OCI-LY7 (cell line): ENCODE measurements around the gene VWF. TPM values are rescaled to one million over a fixed set of nuclear protein-coding genes. Genes with fewer than 3 reads are reported as not detected.

ENCODE experiments used
- BruUV-seq: library from RNA; stranded (reverse); fragments of 400-500 nt; replicated peaks from 2 replicates; lab custom pipeline; 2021; lab: Mats Ljungman, UMichigan
- CTCF ChIA-PET: fragments of 300-600 bp; sonication (Branson Sonifier 250); formaldehyde crosslinking; loops from one replicate; lab custom pipeline; 2022; ENCODE audit warnings: antibody characterized with exemption; ENCODE audit not compliant: unreplicated experiment; lab: Charles Lee
- POLR2A ChIA-PET: fragments of 300-600 bp; sonication (Branson Sonifier 250); formaldehyde crosslinking; loops from one replicate; lab custom pipeline; 2022; ENCODE audit warnings: antibody characterized with exemption; lab: Charles Lee
- DNase-seq: peaks from one replicate; pipeline ENCODE4 v3.0.0-alpha.2; 2015; ENCODE audit warnings: low spot score
- H2AFZ ChIP-seq: fragments of 200-600 bp; sonication (generic), shearing (Covaris generic); 2 replicates; pipeline ENCODE4 v1.6.1; 2014; ENCODE audit warnings: mild to moderate bottlenecking, antibody characterized with exemption, low read length, moderate library complexity
- H3K27ac ChIP-seq: fragments of 200-600 bp; sonication (generic); 2 replicates; pipeline ENCODE4 v1.5.1; 2014; ENCODE audit warnings: mixed run types, low read depth, mild to moderate bottlenecking, moderate library complexity, low read length, inconsistent platforms; ENCODE audit not compliant: poor library complexity, severe bottlenecking
- H3K36me3 ChIP-seq: fragments of 200-600 bp; sonication (generic); 2 replicates; pipeline ENCODE4 v1.6.1; 2014; ENCODE audit warnings: mild to moderate bottlenecking, antibody characterized with exemption, low read length, moderate library complexity, mixed read lengths; ENCODE audit not compliant: insufficient read depth
- H3K4me1 ChIP-seq: fragments of 200-600 bp; sonication (generic); 2 replicates; pipeline ENCODE4 v1.5.1; 2014; ENCODE audit warnings: mild to moderate bottlenecking, low read length; ENCODE audit not compliant: insufficient read depth, poor library complexity, severe bottlenecking
- H3K4me2 ChIP-seq: fragments of 200-600 bp; sonication (generic); 2 replicates; pipeline ENCODE4 v1.6.1; 2014; ENCODE audit warnings: mild to moderate bottlenecking, low read length
- H3K4me3 ChIP-seq: fragments of 200-600 bp; sonication (generic); 2 replicates; pipeline ENCODE4 v1.5.1; 2014; ENCODE audit warnings: mild to moderate bottlenecking, low read depth, low read length; ENCODE audit not compliant: poor library complexity, severe bottlenecking
- H3K79me2 ChIP-seq: fragments of 200-600 bp; sonication (generic); 2 replicates; pipeline ENCODE4 v1.6.1; 2016; ENCODE audit warnings: low read depth, mild to moderate bottlenecking, low read length, moderate library complexity, mixed read lengths; ENCODE audit not compliant: insufficient read depth
- H3K9me2 ChIP-seq: fragments of 200-600 bp; sonication (generic); 2 replicates; pipeline ENCODE4 v1.6.1; 2016; ENCODE audit warnings: mild to moderate bottlenecking, low read length, mixed read lengths; ENCODE audit not compliant: insufficient read depth
- H3K9me3 ChIP-seq: fragments of 200-600 bp; sonication (generic); 2 replicates; pipeline ENCODE4 v1.6.1; 2014; ENCODE audit warnings: mild to moderate bottlenecking, mixed run types, low read length, mixed read lengths
- H4K20me1 ChIP-seq: fragments of 200-600 bp; sonication (generic); 2 replicates; pipeline ENCODE4 v1.6.1; 2014; ENCODE audit warnings: mild to moderate bottlenecking, antibody characterized with exemption, low read length, moderate library complexity, mixed read lengths; ENCODE audit not compliant: insufficient read depth
- EZH2phosphoT487 ChIP-seq: fragments of 200-600 bp; sonication (generic); IDR thresholded peaks from 2 replicates; pipeline ENCODE4 v1.6.1; 2018; ENCODE audit warnings: low read depth, borderline replicate concordance, mild to moderate bottlenecking, mixed run types, antibody characterized with exemption, low read length, moderate library complexity, mixed read lengths
- intact Hi-C: fragments of 100-400 bp; cut with micrococcal nuclease; formaldehyde crosslinking; loops from one replicate; pipeline ENCODE4 v1.10.0; 2022; ENCODE audit not compliant: unreplicated experiment
- total RNA-seq, 2 experiments: library from RNA; depleted of rRNA in 1 of 2; stranded (reverse); fragments of >200 nt in 1 of 2; shearing (Covaris generic) in 1 of 2; gene quantifications; 2 replicates each; pipeline ENCODE4 v1.2.3, GENCODE V29; 2014 to 2022
- TF ChIP-seq, protein P1 (sequence below): fragments of 200-600 bp; sonication (generic); conservative IDR thresholded peaks from 2 replicates; pipeline ENCODE4 v1.5.1; 2014; ENCODE audit warnings: mild to moderate bottlenecking, antibody characterized with exemption, low read length, moderate library complexity, mixed read lengths

VWF gene
- total RNA-seq, 2 experiments from 2014 or later = 0.32 TPM; not detected in 1

DNA sequence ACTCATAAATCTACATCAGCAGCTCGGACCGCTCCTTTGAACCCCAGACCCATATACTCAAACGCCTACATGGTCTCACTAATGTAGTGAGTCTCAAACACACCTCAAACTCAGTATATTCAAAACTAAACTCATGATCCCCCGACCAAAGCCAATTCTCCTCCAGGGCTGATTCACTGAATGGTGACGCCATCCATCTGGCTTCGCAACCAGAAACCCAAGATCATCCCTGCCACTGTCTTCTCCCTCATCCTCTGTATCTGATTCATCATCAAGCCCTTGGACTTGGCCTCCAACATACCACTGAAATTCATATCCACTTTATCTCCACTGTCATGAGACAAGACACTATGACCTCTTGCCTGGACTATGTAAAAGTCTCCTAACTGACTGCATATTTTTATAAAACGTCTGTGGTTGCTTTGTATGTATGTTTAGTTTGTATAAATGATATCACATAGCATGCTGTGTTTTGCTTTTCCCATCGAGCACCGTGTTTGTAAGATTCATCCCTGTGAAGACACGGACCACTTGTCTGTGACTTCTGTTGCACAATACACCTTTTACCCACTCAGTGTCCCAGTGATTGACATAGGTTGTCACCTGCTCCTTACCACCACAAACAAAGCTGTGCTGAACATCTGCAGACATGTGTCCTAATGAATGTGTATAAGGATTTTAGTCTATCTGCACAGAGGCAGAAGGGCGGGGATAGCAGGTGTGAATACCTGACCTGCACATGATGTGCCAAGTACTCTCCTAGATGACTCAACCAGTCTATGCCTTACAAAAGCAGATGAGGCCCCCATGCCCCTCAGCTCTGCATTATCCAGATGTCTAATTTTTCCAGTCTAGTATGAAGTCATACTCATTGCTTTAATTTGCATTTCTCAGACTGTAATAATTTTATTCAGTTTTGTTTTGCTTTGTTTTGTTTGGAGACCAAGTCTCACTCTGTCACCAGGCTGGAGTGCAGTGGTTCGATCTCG is 76.9 kb downstream of the VWF start:
- CTCF ChIA-PET = no interaction called here
- Histone ChIP-seq H3K79me2 (no peaks in the 10 kb centered on the region), H2AFZ (no peak overlapping the region), H3K4me2 (no peak overlapping the region), H3K4me1 (no peaks in the 10 kb centered on the region), H4K20me1 (no peaks in the 10 kb centered on the region), H3K36me3 (no peaks in the 10 kb centered on the region), H3K27ac (no peak overlapping the region), H3K9me3 (no peaks in the 10 kb centered on the region), H3K4me3 (no peak overlapping the region), H3K9me2 (no peaks in the 10 kb centered on the region)
- DNase-seq = no peak
- no peak for TF ChIP-seq EZH2phosphoT487
- TF ChIP-seq, protein P1, sequence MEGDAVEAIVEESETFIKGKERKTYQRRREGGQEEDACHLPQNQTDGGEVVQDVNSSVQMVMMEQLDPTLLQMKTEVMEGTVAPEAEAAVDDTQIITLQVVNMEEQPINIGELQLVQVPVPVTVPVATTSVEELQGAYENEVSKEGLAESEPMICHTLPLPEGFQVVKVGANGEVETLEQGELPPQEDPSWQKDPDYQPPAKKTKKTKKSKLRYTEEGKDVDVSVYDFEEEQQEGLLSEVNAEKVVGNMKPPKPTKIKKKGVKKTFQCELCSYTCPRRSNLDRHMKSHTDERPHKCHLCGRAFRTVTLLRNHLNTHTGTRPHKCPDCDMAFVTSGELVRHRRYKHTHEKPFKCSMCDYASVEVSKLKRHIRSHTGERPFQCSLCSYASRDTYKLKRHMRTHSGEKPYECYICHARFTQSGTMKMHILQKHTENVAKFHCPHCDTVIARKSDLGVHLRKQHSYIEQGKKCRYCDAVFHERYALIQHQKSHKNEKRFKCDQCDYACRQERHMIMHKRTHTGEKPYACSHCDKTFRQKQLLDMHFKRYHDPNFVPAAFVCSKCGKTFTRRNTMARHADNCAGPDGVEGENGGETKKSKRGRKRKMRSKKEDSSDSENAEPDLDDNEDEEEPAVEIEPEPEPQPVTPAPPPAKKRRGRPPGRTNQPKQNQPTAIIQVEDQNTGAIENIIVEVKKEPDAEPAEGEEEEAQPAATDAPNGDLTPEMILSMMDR = no peak
- POLR2A ChIA-PET = no interaction called here
- BruUV-seq = no TSS peak
- intact Hi-C loops = no loop called here

DNA sequence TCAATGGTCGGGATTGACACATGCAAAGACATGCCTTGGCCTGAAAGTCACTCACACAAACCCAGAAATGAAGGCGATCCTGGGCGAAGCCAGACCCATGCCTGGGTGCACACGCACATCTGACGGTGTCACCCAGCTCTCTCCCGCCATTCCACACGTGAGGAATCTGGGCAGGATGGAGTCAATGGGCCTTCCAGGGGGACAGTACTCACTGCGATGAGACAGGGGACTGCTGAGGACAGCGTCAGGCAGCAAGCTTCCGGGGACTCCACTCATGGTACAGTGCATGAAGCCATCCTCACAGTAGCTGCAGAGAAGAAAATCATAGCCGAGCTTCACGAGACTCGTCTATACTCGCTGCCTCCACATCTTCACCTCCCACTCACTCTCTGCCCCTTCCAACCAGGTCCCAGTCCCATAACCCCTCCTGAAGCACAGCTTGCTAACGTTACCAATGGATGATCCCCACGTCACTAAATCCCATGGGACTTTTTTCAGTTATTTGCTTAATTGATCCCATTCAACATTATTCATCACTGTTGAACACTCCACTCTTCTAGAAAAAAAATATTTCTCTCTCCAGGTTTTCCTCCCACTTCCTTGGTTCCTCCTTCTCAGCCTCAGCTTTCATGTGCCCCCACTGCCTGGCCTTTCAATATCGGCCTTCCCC is 77.8 kb downstream of the VWF start:
- Histone ChIP-seq H3K27ac (no peak overlapping the region), H3K79me2 (no peaks in the 10 kb centered on the region), H3K9me2 (no peaks in the 10 kb centered on the region), H3K4me1 (no peaks in the 10 kb centered on the region), H3K4me3 (no peak overlapping the region), H2AFZ (no peak overlapping the region), H4K20me1 (no peaks in the 10 kb centered on the region), H3K9me3 (no peaks in the 10 kb centered on the region), H3K36me3 (no peaks in the 10 kb centered on the region), H3K4me2 (no peak overlapping the region)
- BruUV-seq = no TSS peak
- ChIA-PET POLR2A (no interaction called here), CTCF (no interaction called here)
- intact Hi-C loops = no loop called here
- no peak for DNase-seq
- no peak for TF ChIP-seq EZH2phosphoT487
- TF ChIP-seq, protein P1 = no peak

DNA sequence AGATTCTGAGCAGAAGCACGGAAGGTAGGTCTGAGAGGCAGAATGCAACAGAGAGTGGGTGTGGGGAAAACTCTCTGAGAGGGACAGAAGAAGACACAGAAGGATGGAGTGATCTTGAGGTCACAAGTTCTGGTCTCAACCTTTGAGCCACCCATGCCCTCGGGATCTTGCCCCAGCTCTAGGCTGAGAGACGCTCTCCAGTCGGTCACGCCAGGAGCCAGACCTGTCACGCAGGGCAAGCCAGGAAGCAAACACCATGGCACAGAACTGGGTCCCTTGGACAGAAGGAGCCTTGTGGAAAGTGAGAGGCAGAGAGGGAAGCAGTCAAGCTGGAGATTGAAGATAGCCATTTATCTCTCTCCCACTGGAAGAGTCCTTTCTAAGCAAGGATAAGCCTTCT is 79.0 kb downstream of the VWF start:
- no peak for TF ChIP-seq EZH2phosphoT487
- TF ChIP-seq, protein P1 = no peak
- Histone ChIP-seq H3K4me3 (no peak overlapping the region), H4K20me1 (no peaks in the 10 kb centered on the region), H3K9me2 (no peaks in the 10 kb centered on the region), H3K36me3 (no peaks in the 10 kb centered on the region), H3K4me1 (no peaks in the 10 kb centered on the region), H2AFZ (no peak overlapping the region), H3K79me2 (no peaks in the 10 kb centered on the region), H3K27ac (no peak overlapping the region), H3K4me2 (no peak overlapping the region), H3K9me3 (no peaks in the 10 kb centered on the region)
- CTCF ChIA-PET = no interaction called here
- BruUV-seq = no TSS peak
- POLR2A ChIA-PET = no interaction called here
- intact Hi-C loops = no loop called here
- DNase-seq = no peak
